HTR-8/SVneo (cell line): ENCODE results near the gene FCHSD2.
"Not testable (repeated sequence)": the region's sequence is repeated elsewhere in the genome, so short reads cannot be mapped to it uniquely, and the experiment has no call there.

Experiments
- DNase-seq: peaks from one replicate; pipeline ENCODE4 v3.0.0; 2011; ENCODE audit warnings: low spot score, mixed read lengths; ENCODE audit not compliant: insufficient read length
- FAIRE-seq: peaks from 2 replicates; lab custom pipeline; 2011; peaks lifted over from hg19 to GRCh38; lab: Jason Lieb, UNC

FCHSD2 gene

DNA sequence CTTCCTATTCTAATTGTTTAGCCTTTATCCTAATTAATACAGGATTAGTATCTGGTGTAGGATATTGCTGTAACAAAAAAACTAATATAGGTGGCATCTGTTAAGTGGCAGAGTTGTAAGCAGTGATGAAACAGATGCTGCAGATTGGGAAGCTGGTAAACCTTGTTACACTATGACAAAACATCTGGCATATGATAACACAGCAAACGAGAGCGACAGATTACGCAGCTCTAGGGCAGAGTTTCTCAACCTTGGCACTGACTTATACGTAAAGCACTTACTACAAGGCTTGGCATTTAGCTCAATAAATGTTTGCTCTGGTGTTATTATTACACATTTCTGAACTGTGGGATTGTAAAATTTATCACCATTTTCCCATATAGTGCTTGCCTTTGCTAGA is 190.9 kb downstream of the FCHSD2 start:
- no peak for FAIRE-seq
- DNase-seq, result no peak

DNA sequence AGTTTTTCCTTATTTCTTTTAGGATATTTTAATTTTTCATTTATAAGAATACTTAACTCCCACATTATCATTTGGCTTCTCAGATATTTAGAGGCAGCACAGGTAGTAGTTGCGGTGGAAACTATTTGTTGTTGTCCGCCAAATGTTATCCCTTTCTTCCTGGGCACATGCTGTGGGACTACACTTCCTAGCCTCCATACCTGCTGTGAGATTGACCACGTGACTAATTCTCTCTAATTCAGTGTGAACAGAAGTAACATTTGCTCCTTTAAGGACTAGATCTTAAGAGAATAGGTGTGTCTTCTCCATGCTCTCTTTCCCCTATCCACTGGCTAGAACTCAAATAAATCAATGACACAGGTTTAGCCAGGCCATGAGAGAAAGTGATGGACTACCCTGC is 191.4 kb downstream of the FCHSD2 start:
- no peak for DNase-seq
- peak; percentile 49 for FAIRE-seq

DNA sequence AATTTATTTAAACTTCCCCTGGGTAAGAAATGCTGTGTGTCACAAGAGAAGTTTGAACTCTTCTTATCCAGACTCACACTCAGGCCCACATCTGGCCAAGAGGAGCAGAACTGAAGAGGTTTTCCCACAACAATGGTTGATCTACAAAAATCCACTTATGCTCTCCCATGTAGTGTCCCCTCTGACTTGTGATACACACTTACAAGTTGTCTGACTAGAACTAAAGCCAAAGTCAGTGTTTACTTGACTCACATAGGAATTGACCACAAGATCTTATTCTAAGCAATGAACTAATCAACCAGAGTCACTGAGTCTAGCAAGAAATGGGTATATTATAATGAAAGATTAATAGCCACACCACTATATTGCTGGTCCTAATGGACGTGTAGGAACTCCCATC is 194.9 kb downstream of the FCHSD2 start:
- DNase-seq, result no peak
- no peak for FAIRE-seq

DNA sequence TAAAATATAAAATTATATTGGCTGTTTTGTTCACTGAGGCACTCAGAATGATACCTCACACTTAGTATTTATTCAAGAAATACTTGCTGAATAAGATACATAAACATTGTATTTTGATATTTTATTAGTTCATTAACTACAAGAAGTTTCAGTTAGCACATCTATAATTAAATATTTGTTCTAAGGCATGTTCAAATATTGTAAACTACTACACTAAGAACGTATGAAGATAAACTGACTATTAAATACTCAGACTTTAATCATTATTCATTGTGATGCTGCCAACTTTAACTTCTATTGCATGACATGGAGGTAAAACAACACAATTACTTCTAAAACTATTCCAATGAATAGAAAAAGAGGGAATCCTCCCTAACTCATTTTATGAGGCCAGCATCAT is 198.5 kb downstream of the FCHSD2 start:
- DNase-seq (no peak), FAIRE-seq (no peak)

DNA sequence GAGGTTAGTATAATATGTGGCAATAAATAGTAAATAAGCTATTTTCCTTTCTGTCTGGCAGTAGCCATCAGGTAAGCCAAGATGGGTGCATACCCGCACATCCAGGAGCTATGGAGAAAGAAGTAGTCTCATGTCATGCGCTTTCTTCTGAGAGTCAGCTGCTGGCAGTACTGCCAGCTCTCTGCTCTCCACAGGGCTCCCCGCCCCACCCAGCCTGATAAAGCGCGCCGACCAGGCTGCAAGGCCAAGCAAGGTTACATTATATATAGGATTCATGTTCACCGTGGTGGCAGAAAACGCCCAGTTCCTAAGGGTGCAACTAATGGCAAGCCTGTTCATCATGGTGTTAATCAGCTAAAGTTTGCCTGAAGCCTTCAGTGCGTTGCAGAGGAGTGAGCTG is 201.7 kb downstream of the FCHSD2 start:
- DNase-seq (no peak), FAIRE-seq (no peak)

DNA sequence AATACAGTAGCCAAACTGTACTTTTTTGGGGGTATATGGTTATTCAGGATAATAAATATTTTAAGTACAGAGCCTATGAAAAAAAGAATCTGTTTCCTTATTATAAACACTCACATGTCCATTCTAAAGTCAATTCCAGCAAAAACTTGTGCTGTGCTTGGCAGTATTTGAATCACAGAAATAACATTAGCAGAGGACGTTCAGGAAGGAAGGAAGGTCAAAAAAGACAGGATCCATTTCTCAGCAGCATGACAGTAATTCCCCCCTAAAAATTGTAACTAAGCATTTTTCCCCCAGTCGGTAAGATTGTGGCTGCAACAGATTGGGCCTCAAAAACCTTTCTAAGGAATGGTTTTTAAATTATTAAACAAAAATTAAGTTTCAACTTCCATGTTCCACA is 203.1 kb downstream of the FCHSD2 start:
- FAIRE-seq, result no peak
- no peak for DNase-seq

DNA sequence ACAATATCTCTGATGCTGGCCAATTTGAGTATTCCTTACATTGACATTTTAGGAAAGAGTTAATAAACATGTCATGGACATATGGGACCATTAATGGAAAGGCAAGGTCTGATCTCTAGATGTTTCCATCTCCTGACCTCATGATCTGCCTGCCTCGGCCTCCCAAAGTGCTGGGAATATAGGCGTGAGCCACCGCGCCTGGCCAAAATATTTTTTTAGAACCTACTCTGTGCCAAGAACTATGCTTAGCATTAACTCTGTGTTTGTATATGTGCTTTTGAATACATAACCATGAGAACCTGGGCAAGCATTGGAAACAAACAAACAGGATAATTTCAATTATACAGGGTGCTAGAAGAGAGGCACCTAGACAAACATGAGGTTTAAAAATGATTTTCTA is 204.7 kb downstream of the FCHSD2 start:
- DNase-seq, result no peak
- no peak for FAIRE-seq

DNA sequence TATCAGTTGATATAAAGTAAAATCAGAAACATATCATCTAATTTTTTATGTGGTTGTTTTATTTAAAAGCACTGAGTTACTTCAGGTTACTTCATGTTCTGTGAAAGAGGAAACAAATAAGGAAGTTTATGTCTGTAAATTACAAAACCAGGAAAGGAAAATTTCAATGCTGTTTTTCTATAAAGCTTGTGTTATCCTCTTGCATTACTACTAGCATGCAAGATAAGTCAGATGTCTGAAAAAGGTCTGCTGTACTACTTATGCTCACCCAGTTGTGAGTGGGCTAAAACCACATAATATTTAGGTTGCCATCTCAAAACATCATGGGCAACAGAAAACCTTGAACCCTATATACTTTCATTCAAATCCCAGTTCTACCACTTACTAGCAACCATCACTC is 206.4 kb downstream of the FCHSD2 start:
- no peak for DNase-seq
- no peak for FAIRE-seq

DNA sequence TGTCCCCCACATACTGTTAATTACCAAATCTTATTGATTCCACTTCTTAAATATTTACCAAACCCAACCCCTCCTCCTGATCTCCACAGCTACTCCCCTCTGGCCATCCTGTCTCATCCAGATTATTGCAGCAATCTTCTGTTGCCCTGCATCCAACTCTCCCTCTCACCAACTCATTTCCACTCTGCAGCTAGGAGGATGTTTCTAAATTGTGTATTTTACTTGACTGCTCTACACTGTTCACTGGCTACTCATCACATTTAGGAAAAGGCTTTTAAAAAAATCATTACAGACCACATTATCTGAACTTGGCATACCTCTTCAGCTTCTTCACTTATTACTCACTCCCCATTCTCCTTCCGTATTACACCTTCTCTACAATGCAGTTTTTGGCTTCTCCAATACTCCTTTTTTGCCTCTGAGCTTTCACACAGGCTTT is 210.0 kb downstream of the FCHSD2 start:
- FAIRE-seq (no peak), DNase-seq (no peak)

DNA sequence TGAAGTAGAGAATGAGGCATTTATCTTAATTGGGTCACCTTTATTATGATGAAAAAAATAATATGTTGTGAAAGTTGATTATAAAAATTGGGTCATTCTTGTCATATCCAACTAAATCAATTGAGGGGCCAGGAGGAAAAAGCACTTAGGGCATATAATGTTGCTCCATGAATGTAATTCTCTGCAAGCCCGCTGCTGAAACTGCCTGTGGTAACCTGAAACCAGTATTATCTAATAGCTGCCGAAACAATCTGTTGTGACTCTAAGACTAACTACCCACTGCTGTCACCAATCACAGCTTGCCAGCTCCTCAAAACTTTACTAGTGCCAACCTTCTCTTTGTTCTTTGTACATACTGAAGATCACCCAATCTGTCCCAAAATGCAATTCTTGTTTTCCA is 212.1 kb downstream of the FCHSD2 start:
- FAIRE-seq, result no peak
- no peak for DNase-seq

DNA sequence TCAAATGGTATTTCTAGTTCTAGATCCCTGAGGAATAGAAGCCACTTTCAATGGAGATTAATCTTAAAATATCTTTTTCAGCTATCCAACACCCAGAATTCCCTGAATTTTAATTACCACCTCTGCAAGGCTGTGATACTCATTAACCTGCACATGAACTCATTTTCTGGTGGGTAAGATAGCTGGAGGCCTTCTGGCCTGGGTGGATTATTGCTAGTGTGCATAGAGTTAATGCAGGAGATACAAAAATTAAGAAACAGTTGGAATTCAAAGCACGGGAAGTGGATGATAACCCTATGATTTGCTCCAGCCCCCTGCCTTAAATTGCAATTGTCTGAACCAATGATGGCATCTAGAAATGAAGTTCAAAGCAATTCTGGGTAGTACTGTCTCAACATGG is 212.9 kb downstream of the FCHSD2 start:
- DNase-seq, result no peak
- no peak for FAIRE-seq

DNA sequence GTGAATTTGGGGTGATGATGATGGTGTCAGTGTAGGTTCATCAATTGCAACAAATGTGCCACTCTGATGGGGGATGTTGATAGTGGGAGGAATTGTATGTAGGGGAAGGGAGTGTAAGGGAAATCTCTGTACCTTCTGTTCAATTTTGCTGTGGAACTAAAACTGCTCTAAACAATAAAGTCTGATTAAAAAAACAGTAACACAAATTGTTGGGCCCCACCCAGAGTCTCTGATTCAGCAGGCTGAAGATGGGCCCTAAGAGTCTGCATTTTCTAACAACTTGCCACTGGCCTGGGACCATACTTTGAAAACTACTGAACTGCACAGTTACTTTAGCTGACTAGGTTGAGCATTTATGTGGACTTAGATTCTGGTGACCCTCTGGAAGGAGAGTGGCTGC is 214.7 kb downstream of the FCHSD2 start:
- DNase-seq, result no peak
- FAIRE-seq, result no peak

DNA sequence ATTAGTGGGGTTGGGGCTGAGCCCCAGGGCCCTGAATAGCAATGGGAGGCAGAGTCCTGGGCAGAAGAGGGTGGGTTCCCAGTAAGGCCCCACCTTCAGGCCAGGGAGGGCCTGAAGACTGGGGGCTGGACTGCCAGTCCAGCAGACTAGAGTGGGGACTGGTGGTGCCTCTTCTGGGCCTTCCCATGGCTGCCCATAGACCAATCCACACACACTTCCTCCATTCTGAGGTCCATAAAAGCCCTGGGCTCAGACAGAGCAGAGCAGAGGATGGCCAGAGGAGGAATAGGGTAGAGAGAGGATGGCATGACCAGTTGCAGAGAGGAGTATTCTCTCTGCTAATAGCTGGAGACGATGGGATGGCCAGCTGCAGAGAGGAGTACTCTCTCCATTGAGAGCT is 216.0 kb downstream of the FCHSD2 start:
- DNase-seq, result no peak
- FAIRE-seq, result no peak

DNA sequence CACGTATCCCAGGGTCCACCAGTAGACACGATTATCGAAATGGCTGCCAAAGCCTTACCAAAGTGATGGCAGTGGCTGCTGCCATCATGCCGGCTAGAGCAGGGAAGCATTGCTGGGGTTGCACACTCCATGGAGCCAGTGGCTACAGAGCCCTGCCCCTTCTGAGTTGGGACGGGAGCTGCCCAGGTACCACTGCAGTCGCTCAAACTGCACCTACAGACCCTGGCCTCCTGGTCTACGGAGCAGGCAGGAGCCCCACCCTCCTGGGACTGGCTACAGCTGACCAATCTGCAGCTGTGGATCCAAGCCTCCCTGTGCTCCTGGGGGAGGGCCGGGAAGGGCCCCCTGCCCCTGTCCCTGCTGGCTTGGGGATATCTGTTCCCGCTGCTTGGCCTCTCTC is 216.5 kb downstream of the FCHSD2 start:
- DNase-seq (no peak), FAIRE-seq (no peak)

DNA sequence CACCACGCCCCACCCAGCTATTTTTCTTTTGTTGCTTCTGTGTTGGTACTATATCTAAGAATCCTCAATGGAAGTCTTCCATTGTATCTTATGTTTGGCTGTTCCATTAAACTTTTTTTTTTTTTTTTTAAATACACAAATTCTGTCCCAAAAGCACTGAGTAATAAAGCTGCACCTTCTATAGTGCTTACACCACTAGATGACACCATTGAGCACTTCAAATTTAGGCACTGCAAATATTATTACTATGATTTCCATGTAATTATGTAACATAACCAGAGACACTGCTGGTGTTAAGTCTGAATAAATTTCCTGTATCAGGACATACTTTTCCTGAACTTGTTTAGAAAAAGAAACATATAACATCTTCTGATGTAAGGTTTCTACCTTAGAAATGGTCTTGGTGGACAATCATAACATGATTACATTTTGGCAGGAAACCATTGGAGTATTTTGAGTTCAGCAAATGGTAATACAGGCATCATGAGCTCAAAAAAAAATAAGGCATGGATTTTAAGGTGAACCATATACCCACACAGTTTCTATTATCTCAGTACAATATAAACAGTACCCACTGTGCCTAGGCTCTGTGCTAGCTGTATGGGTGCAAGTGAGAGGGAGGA is 217.4 kb downstream of the FCHSD2 start:
- no peak for FAIRE-seq
- DNase-seq, result peak; percentile 47

DNA sequence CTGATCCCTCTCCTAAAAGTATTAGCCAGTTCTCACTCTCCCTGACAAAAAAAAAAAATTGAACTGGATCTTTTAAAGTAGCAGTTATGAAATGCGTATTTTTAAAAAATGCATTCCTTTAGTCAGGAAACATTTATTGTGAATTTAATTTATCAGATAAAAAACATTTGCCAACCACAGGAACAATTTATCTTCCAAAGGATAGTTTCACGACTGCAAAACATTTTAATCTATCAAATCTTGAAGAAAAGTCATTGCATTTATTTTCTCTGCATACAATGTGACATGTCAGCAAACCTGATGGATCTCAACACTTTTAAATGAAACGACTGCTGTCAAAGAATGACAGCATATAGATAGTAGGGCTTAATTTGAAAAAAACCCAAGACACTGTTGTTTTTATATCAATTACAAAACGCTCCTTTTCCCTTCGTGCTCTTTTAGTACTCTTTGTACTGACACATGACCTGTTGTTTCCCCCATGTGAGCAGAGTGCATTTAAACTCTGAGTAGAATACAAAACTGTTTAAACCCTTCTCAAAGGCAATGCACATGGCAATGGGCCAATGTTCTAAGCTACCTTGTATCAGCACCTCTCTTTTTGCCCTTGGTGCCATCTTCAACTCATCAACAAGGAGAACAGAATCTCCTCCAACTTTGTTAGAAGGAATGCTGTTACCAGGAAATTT is 220.9 kb downstream of the FCHSD2 start:
- DNase-seq (no peak), FAIRE-seq (peak; percentile 9)

DNA sequence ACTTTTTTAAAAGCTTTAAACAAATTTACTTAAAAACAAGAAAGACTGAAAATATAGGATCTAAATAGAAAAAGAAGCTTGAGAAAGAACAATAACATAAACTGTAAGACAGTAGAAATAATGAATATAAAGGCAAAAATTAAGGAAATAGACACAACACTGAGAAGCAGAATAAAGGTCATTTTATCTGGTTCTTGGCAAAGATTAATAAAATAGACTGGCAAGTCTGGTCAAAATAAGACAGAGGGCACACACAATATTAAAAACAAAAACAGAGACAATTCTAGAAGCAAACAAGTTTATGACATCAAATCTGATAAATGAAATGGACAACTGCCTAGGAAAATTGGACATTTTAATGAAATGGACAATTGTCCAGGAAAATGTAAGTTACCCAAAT is 222.1 kb downstream of the FCHSD2 start:
- FAIRE-seq, result no peak

DNA sequence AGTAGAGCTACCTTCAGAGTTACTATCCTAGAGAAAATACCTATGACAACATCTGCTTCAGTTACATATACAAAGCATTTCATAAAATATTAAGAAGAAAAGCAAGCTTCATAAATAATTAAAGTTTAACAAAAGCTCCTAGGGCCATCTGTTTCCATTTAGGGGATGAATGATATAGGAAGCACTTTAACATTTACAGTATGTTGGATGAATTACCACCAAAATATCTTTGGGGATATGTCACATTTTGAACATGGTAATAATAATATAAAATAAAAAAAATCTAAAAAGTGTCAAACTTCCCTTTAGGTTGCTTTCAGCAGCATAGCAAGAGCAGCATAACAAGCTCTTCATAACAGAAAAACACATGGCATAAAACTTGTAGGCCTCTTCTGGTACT is 223.3 kb downstream of the FCHSD2 start:
- FAIRE-seq (no peak), DNase-seq (no peak)

More for the DNA sequence above, 222.1 kb downstream of the FCHSD2 start:
- no peak for DNase-seq

DNA sequence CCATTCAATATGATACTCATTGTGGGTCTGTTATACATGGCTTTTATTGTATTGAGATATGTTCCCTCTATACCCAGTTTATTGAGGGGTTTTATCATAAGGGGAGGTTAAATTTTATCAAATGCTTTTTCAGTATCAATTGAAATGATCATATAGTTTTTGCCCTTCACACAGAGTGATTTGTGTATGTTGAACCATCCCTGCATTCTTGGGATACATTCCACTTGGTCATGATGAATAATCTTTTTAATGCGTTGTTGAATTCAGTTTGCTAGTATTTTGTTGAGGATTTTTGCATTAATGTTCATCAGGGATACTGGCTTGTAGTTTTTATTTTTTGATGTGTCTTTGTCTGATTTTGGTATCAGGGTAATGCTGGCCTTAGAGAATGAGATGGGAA is 229.9 kb downstream of the FCHSD2 start:
- FAIRE-seq (no peak), DNase-seq (no peak)

DNA sequence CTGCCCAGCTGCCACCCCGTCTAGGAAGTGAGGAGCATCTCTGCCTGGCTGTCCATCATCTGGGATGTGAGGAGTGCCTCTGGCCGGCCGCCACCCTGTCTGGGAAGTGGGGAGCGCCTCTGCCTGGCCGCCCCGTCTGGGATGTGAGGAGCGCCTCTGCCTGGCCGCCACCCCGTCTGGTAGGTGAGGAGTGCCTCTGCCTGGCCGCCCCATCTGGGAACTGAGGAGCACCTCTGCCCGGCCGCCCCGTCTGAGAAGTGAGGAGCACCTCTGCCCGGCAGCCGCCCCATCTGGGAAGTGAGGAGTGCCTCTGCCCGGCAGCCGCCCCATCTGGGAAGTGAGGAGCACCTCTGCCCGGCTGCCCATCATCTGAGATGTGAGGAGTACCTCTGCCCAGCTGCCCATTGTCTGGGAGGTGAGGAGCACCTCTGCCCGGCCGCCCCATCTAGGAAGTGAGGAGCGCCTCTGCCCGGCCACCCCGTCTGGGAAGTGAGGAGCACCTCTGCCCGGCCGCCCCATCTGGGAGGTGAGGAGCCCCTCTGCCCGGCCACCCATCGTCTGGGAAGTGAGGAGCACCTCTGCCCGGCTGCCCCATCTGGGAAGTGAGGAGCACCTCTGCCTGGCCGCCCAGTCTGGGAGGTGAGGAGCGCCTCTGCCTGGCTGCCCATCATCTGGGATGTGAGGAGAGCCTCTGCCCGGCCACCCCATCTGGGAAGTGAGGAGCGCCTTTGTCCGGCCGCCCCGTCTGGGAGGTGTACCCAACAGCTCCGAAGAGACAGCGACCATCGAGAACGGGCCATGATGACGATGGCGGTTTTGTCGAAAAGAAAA is 232.3 kb downstream of the FCHSD2 start:
- DNase-seq, FAIRE-seq: not testable (repeated sequence)

DNA sequence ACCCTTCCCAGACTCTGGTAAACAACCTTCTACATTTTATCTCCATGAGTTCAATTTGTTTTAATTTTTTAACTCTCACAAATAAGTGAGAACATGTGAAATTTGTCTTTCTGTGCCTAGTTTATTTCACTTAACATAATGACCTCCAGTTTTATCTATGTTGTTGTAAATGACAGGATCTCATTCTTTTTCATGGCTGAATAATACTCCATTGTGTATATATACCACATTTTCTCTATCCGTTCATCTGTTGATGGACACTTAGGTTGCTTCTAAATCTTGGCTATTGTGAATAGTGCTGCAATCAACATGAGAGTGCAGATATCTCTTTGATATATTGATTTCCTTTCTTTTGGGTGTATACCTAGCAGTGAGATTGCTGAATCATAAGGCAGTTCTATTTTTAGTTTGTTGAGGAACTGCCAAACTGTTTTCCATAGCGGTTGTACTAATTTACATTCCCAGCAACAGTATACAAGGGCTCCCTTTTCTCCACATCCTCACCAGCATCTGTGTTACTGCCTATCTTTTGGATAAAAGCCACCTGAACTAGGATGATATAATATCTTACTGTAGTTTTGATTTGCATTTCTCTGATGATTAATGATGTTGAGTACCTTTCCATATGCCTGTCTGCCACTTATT is 234.0 kb downstream of the FCHSD2 start:
- no peak for DNase-seq
- no peak for FAIRE-seq
